K562 (cell line): ENCODE measurements around the gene ALAS2. TPM values are rescaled to one million over a fixed set of nuclear protein-coding genes. Genes with fewer than 3 reads are reported as not detected.

Experiments
- BACH1 ChIP-seq: fragments of 200-800 bp; sonication (Bioruptor generic); IDR thresholded peaks from 2 replicates; pipeline ENCODE4 v1.6.1; 2016; ENCODE audit warnings: missing genetic modification characterization, missing compliant biosample characterization
- BCL6 ChIP-seq: fragments of 250-450 bp; sonication (Bioruptor Pico); IDR thresholded peaks from 2 replicates; pipeline ENCODE4 v1.4.0; 2020
- CBFA2T3 ChIP-seq: fragments of 450-650 bp; IDR thresholded peaks from 2 replicates; pipeline ENCODE4 v1.6.1; 2017
- HDGF ChIP-seq: fragments of 450-650 bp; IDR thresholded peaks from 2 replicates; pipeline ENCODE4 v1.6.1; 2016
- ILF3 ChIP-seq: fragments of 450-650 bp; IDR thresholded peaks from 2 replicates; pipeline ENCODE4 v1.6.1; 2018; ENCODE audit warnings: antibody characterized with exemption, mild to moderate bottlenecking, moderate library complexity, borderline replicate concordance
- IRF9 ChIP-seq: fragments of 450-650 bp; IDR thresholded peaks from 2 replicates; pipeline ENCODE4 v1.6.1; 2016; ENCODE audit warnings: missing biosample characterization, missing genetic modification characterization
- KAT8 ChIP-seq: fragments of 450-650 bp; IDR thresholded peaks from 2 replicates; pipeline ENCODE4 v1.6.1; 2016; ENCODE audit warnings: low read depth, mild to moderate bottlenecking
- MITF ChIP-seq: IDR thresholded peaks from 2 replicates; pipeline ENCODE4 v1.6.1; 2014; ENCODE audit warnings: antibody characterized with exemption
- NONO ChIP-seq, 2 experiments: fragments of 200-400 bp in 1 of 2; fragments of 450-650 bp in 1 of 2; formaldehyde crosslinking in 1 of 2; IDR thresholded peaks; 2 replicates each; pipeline ENCODE4 v1.6.1; 2017; ENCODE audit warnings: low read depth in 2 of 2, mild to moderate bottlenecking in 2 of 2, moderate library complexity in 2 of 2, low read length in 1 of 2
- NUFIP1 ChIP-seq: fragments of 450-650 bp; IDR thresholded peaks from 2 replicates; pipeline ENCODE4 v1.6.1; 2018; ENCODE audit not compliant: partially characterized antibody
- RFX7 ChIP-seq: fragments of 250-450 bp; sonication (Bioruptor Pico); IDR thresholded peaks from 2 replicates; pipeline ENCODE4 v1.5.1; 2021; ENCODE audit warnings: mild to moderate bottlenecking
- XRCC5 ChIP-seq: fragments of 200-400 bp; formaldehyde crosslinking; IDR thresholded peaks from 2 replicates; pipeline ENCODE4 v1.6.1; 2017; ENCODE audit warnings: low read depth, mild to moderate bottlenecking, low read length
- ZNF165 ChIP-seq: fragments of 250-450 bp; sonication (Bioruptor Pico); IDR thresholded peaks from 2 replicates; pipeline ENCODE4 v1.4.0; 2020; ENCODE audit warnings: borderline replicate concordance
- ZNF57 ChIP-seq: fragments of 450-650 bp; formaldehyde crosslinking; IDR thresholded peaks from 2 replicates; pipeline ENCODE4 v1.4.0; 2020; ENCODE audit warnings: mild to moderate bottlenecking, moderate library complexity
- ZNF699 ChIP-seq: fragments of 250-450 bp; sonication (Bioruptor Pico); IDR thresholded peaks from 2 replicates; pipeline ENCODE4 v1.8.0; 2021; ENCODE audit warnings: mild to moderate bottlenecking, moderate library complexity; ENCODE audit not compliant: insufficient replicate concordance
- ZNF764 ChIP-seq: fragments of 250-450 bp; sonication (Bioruptor Pico); IDR thresholded peaks from 2 replicates; pipeline ENCODE4 v1.4.0; 2020; ENCODE audit warnings: low read depth, mild to moderate bottlenecking, moderate library complexity
- polyA plus RNA-seq, 8 experiments: library from polyadenylated mRNA; depleted of rRNA in 4 of 8; stranded (reverse) in 5 of 8; unstranded in 3 of 8; fragments of >200 nt; fragmentation: Nextera tagmentation in 2 of 8; fragmentation: Illumina TruSeq in 1 of 8; extraction: Ambion mirVana in 2 of 8; extraction: Trizol in 1 of 8; gene quantifications; 2 replicates each; pipeline versions ENCODE4 v1.2.1 to v1.2.3, GENCODE V29; 2011 to 2014; ENCODE audit warnings: inconsistent platforms in 1 of 8, missing spikeins in 1 of 8
- total RNA-seq, 7 experiments: library from RNA; depleted of rRNA in 6 of 7; stranded (reverse); fragments of >200 nt in 6 of 7; fragmentation: Illumina TruSeq in 2 of 7; extraction: Trizol in 2 of 7; gene quantifications; 2 replicates each; pipeline versions ENCODE4 v1.2.1 to v1.2.3, GENCODE V29; 2011 to 2021; ENCODE audit warnings: low replicate concordance in 1 of 7
- TF ChIP-seq, protein P1 (sequence below): fragments of 250-450 bp; sonication (Bioruptor Pico); IDR thresholded peaks from 2 replicates; pipeline ENCODE4 v1.9.0; 2021; ENCODE audit warnings: mild to moderate bottlenecking
- TF ChIP-seq, protein P2 (sequence below): fragments of 250-450 bp; sonication (Bioruptor Pico); IDR thresholded peaks from 2 replicates; pipeline ENCODE4 v1.5.0; 2021
- TF ChIP-seq, protein P3 (sequence below): fragments of 450-650 bp; formaldehyde crosslinking; IDR thresholded peaks from 2 replicates; pipeline ENCODE4 v1.4.0; 2020; ENCODE audit warnings: mild to moderate bottlenecking, mixed read lengths

The ALAS2 gene
- total and polyA plus RNA-seq, 9 of the 15 experiments (the other 6 are each of a cell fraction or from before 2014, with no cell fraction given): 14.6 to 101 (median 33.4) TPM

DNA sequence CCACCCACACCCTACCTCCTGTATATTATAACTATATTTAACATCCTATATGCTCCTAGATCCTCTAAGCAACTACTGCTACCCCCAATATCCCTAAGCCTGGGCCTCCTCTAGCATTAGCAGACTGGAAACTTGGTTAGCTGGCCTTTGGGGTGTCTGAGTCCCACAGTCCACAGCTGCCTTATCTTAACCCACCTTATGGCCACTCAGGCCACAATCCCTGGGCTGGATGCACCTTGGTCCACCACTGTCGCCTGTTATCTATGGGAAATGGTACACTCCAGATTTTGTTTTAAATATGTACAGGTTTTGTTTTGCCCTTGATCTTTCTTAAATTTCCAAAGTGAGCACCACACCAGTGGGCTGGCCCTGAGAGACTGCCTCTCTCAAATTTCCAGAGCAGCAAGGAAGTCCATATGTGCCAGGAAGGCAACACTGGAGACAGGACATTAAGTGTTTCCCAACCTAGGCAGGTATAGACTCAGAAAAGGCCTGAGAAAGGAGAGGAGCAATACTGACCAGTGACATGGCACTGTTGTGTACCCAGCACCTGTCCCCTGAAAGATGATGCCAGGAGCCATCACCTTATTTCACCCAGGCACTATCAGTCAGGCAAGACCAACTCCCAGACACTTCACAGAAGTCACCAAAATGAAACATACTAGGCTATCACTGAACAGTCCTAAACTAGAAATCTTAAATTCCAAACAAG is 37.7 kb downstream of the ALAS2 start (continued):
- TF ChIP-seq, protein P1, sequence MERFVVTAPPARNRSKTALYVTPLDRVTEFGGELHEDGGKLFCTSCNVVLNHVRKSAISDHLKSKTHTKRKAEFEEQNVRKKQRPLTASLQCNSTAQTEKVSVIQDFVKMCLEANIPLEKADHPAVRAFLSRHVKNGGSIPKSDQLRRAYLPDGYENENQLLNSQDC: no peak
- TF ChIP-seq KAT8 (no peak), MITF (no peak), HDGF (no peak), NONO (IDR thresholded peaks at IDR 0.05; ENCODE audit: low read depth in 2 of 2, low read length in 1 of 2) (no peak), ZNF764 (CRISPR knock-in tag) (no peak), XRCC5 (no peak), RFX7 (CRISPR knock-in tag) (no peak), ZNF699 (no peak), BCL6 (CRISPR knock-in tag) (no peak), ZNF165 (CRISPR knock-in tag) (no peak), ZNF57 (CRISPR knock-in tag) (no peak), CBFA2T3 (peak; percentile 89), NUFIP1 (no peak), IRF9 (tag) (no peak), BACH1 (tag) (no peak), ILF3 (no peak)
- TF ChIP-seq, protein P2, sequence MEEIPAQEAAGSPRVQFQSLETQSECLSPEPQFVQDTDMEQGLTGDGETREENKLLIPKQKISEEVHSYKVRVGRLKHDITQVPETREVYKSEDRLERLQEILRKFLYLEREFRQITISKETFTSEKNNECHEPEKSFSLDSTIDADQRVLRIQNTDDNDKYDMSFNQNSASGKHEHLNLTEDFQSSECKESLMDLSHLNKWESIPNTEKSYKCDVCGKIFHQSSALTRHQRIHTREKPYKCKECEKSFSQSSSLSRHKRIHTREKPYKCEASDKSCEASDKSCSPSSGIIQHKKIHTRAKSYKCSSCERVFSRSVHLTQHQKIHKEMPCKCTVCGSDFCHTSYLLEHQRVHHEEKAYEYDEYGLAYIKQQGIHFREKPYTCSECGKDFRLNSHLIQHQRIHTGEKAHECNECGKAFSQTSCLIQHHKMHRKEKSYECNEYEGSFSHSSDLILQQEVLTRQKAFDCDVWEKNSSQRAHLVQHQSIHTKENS (CRISPR knock-in tag): no peak
- TF ChIP-seq, protein P3, sequence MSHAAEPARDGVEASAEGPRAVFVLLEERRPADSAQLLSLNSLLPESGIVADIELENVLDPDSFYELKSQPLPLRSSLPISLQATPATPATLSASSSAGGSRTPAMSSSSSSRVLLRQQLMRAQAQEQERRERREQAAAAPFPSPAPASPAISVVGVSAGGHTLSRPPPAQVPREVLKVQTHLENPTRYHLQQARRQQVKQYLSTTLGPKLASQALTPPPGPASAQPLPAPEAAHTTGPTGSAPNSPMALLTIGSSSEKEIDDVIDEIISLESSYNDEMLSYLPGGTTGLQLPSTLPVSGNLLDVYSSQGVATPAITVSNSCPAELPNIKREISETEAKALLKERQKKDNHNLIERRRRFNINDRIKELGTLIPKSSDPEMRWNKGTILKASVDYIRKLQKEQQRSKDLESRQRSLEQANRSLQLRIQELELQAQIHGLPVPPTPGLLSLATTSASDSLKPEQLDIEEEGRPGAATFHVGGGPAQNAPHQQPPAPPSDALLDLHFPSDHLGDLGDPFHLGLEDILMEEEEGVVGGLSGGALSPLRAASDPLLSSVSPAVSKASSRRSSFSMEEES (CRISPR knock-in tag): no peak
